ENCODE data around the gene RBM47.

DNA sequence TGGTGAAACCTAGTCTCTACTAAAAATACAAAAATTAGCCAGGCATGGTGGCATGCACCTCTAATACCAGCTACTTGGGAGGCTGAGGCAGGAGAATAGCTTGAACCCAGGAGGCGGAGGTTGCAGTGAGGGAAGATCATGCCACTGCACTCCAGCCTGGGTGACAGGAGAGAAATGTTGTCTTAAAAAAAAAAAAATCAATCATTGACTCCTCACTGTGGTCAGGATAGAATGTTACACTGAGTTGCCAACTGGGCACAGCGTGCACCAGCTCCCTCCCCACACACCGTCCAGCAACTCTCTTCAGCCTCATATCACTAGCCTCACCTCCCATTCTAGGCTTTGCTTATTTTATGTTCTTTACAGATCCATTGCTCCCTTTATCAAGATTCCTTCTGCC lies 215.0 kb downstream of the RBM47 start:
- TF ChIP-seq CTCF (IDR thresholded peaks at IDR 0.05) (no peak), POLR2A (IDR thresholded peaks at IDR 0.05) (no peak)
